Stimulated activated memory B cell treated with anti-CD40 and anti-IgM and Interleukin-4, amounts not matched to agents 10 μg/mL and 1 μg/mL and 100 μg/mL, for 72 hours (primary cell): ENCODE data around the gene RNF223.
"Not testable (repeated sequence)": the region's sequence is repeated elsewhere in the genome, so short reads cannot be mapped to it uniquely, and the experiment has no call there.

Source experiments
- ATAC-seq: fragments of 150-1000 bp; cut with Tn5 transposase; 2 replicates; pipeline ENCODE4 v1.10.0; 2021
- H3K27ac Mint-ChIP-seq: one replicate; pipeline ENCODE4 v1.8.0; 2022; ENCODE audit warnings: mild to moderate bottlenecking, mixed read lengths
- H3K27me3 Mint-ChIP-seq: one replicate; pipeline ENCODE4 v1.8.0; 2022; ENCODE audit warnings: mixed read lengths
- H3K36me3 Mint-ChIP-seq: one replicate; pipeline ENCODE4 v1.8.0; 2022; ENCODE audit warnings: mixed read lengths
- H3K4me1 Mint-ChIP-seq: one replicate; pipeline ENCODE4 v1.8.0; 2022; ENCODE audit warnings: mixed read lengths
- H3K4me3 Mint-ChIP-seq: one replicate; pipeline ENCODE4 v1.8.0; 2022; ENCODE audit warnings: mild to moderate bottlenecking, moderate library complexity, mixed read lengths
- H3K9me3 Mint-ChIP-seq: one replicate; pipeline ENCODE4 v1.8.0; 2022; ENCODE audit warnings: mixed read lengths

RNF223 gene

DNA sequence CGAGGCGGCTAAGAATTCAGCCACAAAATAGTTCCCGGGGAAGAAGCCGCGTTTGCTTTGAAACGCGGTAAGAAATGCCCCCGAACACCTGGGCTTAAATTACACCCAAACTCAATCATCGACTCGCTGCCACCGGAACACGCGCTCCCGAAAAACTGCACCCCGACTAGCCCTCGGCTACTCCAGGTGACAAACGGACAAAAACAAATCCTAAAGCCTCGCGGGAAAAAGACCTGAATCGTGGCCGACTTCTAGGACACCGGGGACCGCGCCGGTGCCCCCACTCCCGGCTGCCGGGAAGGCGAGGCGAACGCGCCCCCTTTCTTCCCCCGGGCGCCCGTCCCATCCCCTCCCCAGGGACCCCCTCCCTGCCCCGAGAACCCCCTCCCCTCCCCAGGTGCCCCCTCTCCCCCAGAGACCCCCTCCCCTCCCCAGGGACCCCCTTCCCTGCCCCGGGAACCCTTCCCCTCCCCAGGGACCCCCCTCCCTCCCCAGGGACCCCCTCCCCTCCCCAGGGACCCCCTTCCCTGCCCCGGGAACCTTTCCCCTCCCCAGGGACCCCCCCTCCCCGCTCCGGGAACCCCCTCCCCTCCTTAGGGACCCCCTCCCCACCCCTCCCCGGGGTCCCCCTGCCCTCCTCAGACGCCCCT lies 41.2 kb upstream of the RNF223 start:
- ATAC-seq, result no peak
- H3K27ac Mint-ChIP-seq, result peak overlapping the region; percentile 90
- H3K9me3 Mint-ChIP-seq, result peaks cover 13% of the 10 kb centered on the region
- H3K36me3 Mint-ChIP-seq, result peaks cover 22% of the 10 kb centered on the region
- peaks cover 26% of the 10 kb centered on the region for H3K4me1 Mint-ChIP-seq
- peaks cover 22% of the 10 kb centered on the region for H3K27me3 Mint-ChIP-seq
- H3K4me3 Mint-ChIP-seq, result peak overlapping the region; percentile 94

DNA sequence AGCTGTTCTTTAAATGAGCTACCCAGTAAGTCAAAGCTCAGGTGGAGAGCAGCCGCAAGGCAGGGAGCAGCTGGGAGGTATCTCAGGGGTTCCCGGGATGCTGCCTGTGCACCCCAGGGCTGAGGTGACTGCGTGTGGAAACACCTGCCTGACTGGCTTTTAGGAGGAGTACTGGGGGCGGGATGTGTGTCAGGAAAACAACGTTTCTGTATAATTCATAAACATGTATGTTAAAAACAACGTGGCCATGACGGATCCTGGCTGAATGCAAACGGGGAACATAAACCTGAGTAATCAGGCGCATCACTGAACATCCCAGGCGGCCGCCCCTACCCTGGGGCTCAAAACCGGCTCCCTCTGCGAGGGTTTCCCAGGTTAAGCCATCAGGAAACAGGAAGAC lies 40.3 kb upstream of the RNF223 start:
- Mint-ChIP-seq H3K4me1 (peaks cover 26% of the 10 kb centered on the region), H3K36me3 (peaks cover 22% of the 10 kb centered on the region), H3K4me3 (peak overlapping the region; percentile 71), H3K9me3 (peaks cover 13% of the 10 kb centered on the region), H3K27me3 (peaks cover 14% of the 10 kb centered on the region), H3K27ac (no peak overlapping the region)
- no peak for ATAC-seq

DNA sequence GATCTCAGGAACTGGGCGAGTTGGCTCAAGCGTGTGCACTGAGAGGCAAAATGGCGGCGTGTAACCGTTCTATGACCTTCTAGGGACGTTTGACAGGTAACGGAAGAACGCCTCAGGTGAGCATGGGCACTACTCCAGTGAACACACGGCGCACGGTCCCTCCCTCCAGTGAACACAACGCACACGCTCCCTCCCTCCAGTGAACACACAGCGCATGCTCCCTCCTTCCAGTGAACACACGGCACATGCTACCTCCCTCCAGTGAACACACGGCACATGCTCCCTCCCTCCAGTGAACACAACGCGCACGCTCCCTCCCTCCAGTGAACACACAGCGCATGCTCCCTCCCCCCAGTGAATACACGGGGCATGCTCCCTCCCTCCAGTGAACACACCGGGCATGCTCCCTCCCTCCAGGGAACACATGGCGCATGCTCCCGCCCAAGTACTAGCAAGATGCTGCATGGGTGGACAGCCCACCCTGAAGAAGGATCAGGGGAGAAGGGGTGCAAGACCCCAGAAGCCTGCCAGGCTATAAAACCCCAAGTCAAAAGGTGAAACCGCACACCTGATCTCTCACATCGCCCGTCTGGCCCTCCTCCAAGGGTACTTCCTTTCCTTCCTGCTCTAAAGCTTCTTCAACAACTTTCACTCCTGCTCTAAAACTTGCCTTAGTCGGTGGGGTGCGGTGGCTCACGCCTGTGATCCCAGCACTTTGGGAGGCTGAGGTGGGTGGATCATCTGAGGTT lies 38.3 kb upstream of the RNF223 start:
- peaks cover 13% of the 10 kb centered on the region for H3K9me3 Mint-ChIP-seq
- no peak overlapping the region for H3K27ac Mint-ChIP-seq
- H3K4me3 Mint-ChIP-seq, result no peak overlapping the region
- H3K36me3 Mint-ChIP-seq, result peaks cover 22% of the 10 kb centered on the region
- H3K27me3 Mint-ChIP-seq, result no peaks in the 10 kb centered on the region
- no peak for ATAC-seq
- H3K4me1 Mint-ChIP-seq, result peaks cover 23% of the 10 kb centered on the region

DNA sequence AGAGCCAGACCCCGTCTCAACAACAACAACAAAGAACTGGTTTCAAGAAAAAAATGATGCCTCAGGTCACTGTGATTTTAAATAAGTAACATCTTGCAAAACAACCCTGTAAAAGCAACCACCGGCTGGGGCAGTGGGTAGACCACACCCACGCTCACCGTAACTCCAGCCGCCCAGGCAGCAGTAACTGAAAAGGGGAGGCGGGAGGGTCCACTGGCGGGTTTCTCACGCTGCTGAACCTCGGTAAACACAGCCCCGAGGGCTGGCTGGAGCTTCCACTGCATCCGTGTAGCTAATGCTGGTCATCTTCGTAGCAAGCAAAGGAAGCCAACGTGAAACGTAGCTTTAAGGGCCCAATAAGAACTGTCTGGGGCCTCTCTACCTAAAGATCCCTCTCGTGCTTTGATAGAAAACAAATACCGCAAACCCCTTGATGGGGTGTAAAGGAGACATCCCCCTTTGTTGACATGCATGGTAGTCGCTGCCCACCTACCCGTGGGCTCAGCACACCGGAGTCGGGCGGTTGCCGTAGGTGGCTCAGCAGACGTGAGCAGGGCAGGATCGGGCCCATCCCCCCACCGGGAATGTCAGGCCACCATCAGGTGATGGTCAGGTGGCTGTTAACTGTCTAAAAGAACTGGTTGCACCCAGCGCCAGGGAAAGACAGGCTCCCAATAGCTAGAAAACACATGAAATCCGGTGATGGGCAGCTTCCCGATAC lies 37.6 kb upstream of the RNF223 start:
- no peak overlapping the region for H3K27ac Mint-ChIP-seq
- H3K36me3 Mint-ChIP-seq, result peaks cover 22% of the 10 kb centered on the region
- H3K27me3 Mint-ChIP-seq, result no peaks in the 10 kb centered on the region
- no peak overlapping the region for H3K4me3 Mint-ChIP-seq
- H3K9me3 Mint-ChIP-seq, result peaks cover 13% of the 10 kb centered on the region
- no peak for ATAC-seq
- peaks cover 16% of the 10 kb centered on the region for H3K4me1 Mint-ChIP-seq

DNA sequence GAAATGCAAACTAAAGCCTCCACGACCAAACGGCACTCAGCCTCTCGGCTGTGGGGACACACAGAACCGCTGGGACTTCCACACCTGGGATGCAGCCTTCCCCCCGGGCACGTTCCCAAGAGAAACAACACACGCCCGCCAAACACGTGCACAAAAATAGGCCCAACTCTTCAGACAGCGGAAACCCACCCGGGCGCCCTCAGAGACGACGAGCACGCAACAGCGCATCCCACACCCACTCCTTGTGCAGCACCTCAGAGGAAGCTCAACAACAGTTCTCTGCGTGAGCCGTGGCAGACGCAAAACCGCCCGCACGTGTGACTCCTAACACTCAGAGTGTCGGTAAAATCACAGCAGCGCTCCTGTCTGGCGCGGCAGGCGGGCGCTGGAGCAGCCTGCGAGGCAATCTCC lies 36.5 kb upstream of the RNF223 start:
- Mint-ChIP-seq H3K27ac (no peak overlapping the region), H3K27me3 (no peaks in the 10 kb centered on the region), H3K9me3 (peaks cover 13% of the 10 kb centered on the region), H3K36me3 (peaks cover 22% of the 10 kb centered on the region), H3K4me1 (peaks cover 15% of the 10 kb centered on the region), H3K4me3 (no peak overlapping the region)
- no peak for ATAC-seq

DNA sequence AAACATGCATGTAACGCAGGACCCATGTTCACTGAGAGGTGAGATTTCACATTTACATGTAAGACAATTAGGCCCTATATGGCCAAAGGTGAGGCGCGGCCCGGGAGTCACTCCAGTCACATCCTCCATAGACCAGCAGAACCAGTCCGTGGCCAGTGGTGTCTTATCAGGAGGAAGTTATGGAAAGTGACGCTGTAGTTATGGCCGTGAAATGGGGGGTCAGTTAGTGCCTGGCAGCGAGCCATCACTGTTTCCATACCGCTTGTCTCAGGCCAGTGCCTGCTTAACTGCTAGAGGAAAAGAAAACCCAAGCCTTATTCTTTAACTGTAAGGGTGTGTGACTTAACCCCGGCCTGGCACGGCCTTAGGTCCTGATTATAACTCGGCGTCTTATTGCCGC lies 35.6 kb upstream of the RNF223 start:
- Mint-ChIP-seq H3K27ac (no peak overlapping the region), H3K4me3 (no peak overlapping the region), H3K27me3 (no peaks in the 10 kb centered on the region), H3K9me3 (peaks cover 13% of the 10 kb centered on the region), H3K36me3 (peaks cover 22% of the 10 kb centered on the region), H3K4me1 (peaks cover 11% of the 10 kb centered on the region)
- ATAC-seq, result no peak

DNA sequence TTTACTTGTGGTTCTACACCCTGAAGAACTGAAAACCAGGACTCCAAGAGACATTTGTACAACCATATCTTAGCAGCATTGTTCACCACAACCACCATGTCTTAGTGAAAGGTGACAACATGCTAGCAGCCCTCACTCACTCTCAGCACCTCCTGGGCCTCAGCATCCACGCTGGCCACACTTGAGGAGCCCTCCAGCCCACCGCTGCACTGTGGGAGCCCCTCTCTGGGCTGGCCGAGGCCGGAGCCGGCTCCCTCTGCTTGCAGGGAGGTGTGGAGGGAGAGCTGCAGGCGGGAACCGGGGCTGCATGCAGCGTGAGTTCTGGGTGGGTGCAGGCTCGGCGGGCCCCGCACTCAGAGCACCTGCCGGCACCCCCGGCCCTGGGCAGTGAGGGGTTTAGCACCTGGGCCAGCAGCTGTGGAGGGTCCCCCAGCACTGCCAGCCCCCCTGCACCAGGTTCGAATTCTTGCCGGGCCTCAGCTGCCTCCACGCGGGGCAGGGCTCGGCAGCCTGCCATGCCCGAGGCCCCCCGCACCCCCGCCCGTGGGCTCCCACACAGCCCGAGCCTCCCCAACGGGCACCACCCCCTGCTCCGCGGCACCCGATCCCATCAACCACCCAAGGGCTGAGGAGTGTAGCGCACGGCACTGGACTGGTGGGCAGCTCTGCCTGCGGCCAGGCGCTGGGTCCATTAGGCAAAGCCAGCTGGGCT lies 32.6 kb upstream of the RNF223 start:
- Mint-ChIP-seq H3K4me1 (peaks cover 12% of the 10 kb centered on the region), H3K27me3 (no peaks in the 10 kb centered on the region), H3K9me3 (no peaks in the 10 kb centered on the region), H3K36me3 (peaks cover 8% of the 10 kb centered on the region), H3K4me3 (no peak overlapping the region), H3K27ac (no peak overlapping the region)
- peak; percentile 34 for ATAC-seq

DNA sequence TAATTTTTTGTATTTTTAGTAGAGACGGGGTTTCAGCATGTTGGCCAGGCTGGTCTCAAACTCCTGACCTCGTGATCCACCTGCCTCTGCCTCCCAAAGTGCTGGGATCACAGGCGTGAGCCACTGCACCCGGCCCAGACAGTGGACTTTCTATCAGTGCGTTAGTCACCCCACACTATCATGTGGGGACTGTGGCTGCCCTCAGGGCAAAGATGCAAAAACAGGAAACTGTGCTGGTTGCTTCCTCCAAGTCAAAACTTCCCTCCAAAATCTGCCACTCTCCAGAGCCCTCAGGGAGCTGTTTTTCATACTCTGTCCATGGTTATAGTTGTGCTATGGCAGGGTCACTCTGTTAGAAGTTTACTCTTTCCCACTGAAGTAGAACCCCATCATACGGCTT lies 30.0 kb upstream of the RNF223 start:
- not testable (repeated sequence) for H3K27ac Mint-ChIP-seq, ATAC-seq, H3K4me3 Mint-ChIP-seq, H3K27me3 Mint-ChIP-seq, H3K9me3 Mint-ChIP-seq
- Mint-ChIP-seq H3K4me1 (peaks cover 12% of the 10 kb centered on the region), H3K36me3 (peaks cover 22% of the 10 kb centered on the region)

DNA sequence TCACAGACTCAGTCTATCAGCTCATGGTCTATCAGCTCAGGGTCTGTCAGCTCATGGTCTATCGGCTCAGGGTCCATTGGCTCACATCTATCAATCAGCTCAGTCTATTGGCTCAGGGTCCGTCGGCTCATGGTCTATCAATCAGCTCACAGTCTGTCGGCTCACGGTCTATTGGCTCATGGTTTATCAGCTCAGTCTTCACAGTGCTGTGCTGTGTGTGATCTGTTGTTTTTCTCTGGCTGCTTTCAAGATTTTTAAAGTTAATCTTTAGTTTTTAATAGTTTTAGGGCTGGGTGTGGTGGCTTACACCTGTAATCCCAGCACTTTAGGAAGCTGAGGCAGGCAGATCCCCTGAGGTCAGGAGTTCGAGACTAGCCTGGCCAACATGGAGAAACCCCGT lies 27.4 kb upstream of the RNF223 start:
- Mint-ChIP-seq H3K27ac (no peak overlapping the region), H3K4me1 (peaks cover 18% of the 10 kb centered on the region), H3K4me3 (no peak overlapping the region), H3K9me3 (peaks cover 10% of the 10 kb centered on the region), H3K27me3 (no peaks in the 10 kb centered on the region), H3K36me3 (peaks cover 25% of the 10 kb centered on the region)
- ATAC-seq, result no peak

DNA sequence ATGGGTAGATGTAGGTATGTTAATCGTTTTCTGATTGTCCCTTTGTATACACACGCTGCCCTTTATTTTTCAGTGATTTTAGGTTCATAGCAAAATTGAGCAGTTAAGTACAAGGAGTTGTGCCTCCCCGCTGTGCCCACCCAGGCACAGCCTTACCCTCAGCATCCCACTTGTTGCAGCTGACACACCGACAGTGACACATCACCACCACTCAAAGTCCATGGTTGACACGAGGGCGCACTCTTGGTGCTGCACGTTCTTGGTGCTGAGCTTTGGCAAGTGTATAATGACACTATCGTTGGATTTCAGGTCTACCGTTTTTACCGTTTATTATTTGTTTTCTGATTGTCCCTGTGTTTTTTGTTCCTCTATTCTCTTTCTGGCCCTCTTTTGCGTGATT lies 26.2 kb upstream of the RNF223 start:
- no peak for ATAC-seq
- H3K27ac Mint-ChIP-seq, result no peak overlapping the region
- H3K4me1 Mint-ChIP-seq, result peaks cover 18% of the 10 kb centered on the region
- H3K36me3 Mint-ChIP-seq, result peaks cover 25% of the 10 kb centered on the region
- H3K27me3 Mint-ChIP-seq, result no peaks in the 10 kb centered on the region
- H3K9me3 Mint-ChIP-seq, result peaks cover 10% of the 10 kb centered on the region
- H3K4me3 Mint-ChIP-seq, result no peak overlapping the region

DNA sequence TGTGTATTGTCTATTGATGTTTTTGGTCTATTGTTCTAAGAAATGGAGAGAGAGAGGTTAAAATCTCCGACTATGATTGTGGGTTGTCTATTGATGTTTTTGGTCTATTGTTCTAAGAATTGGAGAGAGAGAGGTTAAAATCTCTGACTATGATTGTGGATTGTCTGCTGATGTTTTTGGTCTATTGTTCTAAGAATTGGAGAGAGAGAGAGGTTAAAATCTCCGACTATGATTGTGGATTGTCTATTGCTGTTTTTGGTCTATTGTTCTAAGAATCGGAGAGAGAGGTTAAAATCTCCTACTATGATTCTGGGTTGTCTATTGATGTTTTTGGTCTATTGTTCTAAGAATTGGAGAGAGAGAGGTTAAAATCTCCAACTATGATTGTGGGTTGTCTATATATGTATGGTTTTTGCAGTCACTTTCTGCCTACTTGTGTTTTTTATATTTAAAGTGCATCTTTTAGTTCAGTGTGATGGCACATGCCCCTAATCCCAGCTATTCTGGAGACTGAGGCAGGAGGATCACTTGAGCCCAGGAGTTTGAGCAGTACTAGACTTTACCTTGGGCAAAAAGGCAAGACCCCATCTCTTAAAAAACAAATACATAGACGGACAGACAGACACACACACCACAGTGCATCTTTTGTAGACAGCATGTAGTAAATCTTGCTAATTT lies 25.5 kb upstream of the RNF223 start:
- Mint-ChIP-seq H3K4me1 (peaks cover 18% of the 10 kb centered on the region), H3K4me3 (no peak overlapping the region), H3K27ac (no peak overlapping the region), H3K27me3 (no peaks in the 10 kb centered on the region), H3K36me3 (peaks cover 25% of the 10 kb centered on the region), H3K9me3 (peaks cover 10% of the 10 kb centered on the region)
- ATAC-seq, result no peak

DNA sequence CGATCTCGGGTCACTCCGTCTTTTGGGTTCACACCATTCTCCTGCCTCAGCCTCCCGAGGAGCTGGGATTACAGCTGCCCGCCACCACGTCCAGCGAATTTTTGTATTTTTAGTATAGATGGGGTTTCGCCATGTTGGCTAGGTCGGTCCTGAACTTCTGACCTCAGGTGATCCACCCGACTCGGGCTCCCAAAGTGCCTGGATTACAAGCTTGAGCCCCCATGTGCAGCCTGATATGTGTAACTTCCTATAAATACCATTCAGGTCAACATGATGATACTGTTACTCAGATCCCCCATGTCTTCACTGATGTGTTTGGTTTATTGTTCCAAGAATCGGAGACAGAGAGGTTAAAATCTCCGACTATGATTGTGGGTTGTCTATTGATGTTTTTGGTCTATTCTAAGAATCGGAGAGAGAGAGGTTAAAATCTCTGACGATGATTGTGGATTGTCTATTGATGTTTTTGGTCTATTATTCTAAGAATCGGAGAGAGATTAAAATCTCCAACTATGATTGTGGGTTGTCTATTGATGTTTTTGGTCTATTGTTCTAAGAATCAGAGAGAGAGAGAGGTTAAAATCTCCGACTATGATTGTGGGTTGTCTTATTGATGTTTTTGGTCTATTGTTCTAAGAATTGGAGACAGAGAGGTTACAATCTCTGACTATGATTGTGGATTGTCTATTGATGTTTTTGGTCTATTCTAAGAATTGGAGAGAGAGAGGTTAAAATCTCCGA lies 24.7 kb upstream of the RNF223 start:
- Mint-ChIP-seq H3K27me3 (no peaks in the 10 kb centered on the region), H3K4me1 (peaks cover 16% of the 10 kb centered on the region), H3K9me3 (peaks cover 10% of the 10 kb centered on the region), H3K36me3 (peaks cover 25% of the 10 kb centered on the region), H3K4me3 (no peak overlapping the region), H3K27ac (no peak overlapping the region)
- no peak for ATAC-seq

DNA sequence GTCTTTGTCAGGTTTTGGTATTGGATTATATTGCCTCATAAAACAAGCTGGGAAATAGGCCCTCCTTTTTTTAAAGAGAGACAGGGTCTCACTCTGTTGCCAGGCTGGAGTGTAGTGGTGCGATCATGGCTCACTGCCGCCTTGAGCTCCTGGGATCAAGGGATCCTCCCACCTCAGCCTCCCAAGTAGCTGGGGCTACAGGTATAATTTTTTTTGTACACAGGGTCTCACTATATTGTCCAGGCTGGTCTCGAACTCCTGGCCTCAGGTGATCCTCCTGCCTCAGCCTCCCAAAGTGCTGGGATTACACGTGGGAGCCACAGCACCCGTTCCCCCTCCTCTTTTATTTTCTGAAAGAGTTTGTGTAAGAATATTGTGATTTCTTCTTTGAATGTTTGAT lies 22.0 kb upstream of the RNF223 start:
- not testable (repeated sequence) for ATAC-seq, H3K27ac Mint-ChIP-seq, H3K9me3 Mint-ChIP-seq, H3K27me3 Mint-ChIP-seq, H3K4me3 Mint-ChIP-seq
- Mint-ChIP-seq H3K4me1 (peaks cover 32% of the 10 kb centered on the region), H3K36me3 (peaks cover 17% of the 10 kb centered on the region)

DNA sequence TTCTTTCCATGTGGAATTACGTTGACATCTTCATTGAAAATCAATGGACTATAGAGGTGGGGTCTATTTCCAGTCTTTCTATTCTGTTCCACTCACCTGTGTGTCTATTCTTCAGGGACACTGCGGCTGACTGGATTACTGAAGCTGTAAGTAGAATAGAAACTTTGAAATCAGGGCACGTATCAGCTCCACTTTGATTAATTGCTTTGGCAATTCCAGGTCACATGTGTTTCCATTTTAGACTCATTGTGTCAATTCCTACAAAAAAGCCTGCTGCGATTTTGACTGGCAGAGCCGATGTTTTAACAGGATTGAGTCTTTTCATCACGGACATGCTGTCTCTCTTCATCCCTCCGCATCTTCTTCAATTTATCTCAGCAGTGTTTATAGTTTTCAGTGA lies 20.9 kb upstream of the RNF223 start:
- Mint-ChIP-seq H3K27ac (no peak overlapping the region), H3K4me1 (peaks cover 33% of the 10 kb centered on the region), H3K27me3 (no peaks in the 10 kb centered on the region), H3K9me3 (peaks cover 7% of the 10 kb centered on the region), H3K36me3 (peaks cover 10% of the 10 kb centered on the region), H3K4me3 (no peak overlapping the region)
- no peak for ATAC-seq
